Stimulated activated CD8-positive, alpha-beta memory T cell treated with anti-CD3 and anti-CD28 coated beads, Interleukin-15, amount 100 ng/mL, for 48 hours (primary cell): Measurements from ENCODE around the gene ARHGAP25.

ENCODE experiments used
- DNase-seq, 2 donors: peaks; one replicate each; pipeline ENCODE4 v3.0.0-alpha.2; 2020; ENCODE audit warnings: low read depth in 2 of 2

ARHGAP25 gene

DNA sequence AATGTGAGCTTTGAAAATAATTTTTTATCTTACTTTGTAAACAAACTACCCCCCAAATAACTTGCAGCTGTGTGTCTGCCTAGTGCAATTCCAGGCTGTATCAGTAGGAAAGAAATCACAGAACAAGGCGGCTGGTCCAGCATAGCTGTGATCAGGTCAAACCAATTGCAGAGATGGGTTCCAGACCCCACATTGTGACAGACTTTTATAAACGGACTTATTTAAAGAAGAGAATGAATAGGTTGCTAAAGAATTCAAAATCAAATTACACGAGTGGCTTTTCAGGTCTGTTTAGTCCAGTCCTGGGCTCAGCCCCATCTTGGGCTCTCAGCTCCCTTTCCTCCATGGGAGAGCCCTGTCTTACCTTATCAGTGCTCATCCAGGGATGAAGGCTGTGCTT lies 125.5 kb downstream of the ARHGAP25 start:
- no peak for DNase-seq

DNA sequence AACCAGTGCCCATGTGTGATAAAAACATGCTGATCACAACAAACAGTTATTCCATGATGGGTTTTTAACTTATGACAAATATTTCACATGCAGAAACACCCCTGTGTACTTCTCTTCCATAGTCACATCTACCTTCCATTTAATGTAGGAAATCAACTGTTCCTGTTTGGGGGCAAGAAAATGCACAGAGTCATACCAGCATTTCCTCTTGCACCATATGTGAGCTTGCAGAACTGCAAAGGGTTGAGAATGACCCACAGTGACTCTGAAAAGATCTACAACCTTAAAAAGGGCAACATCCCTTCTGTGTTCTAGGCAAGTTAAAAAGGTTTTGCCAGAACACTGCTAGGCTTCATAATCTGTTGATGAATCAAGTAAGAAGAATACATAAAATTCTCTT lies 126.7 kb downstream of the ARHGAP25 start:
- DNase-seq: no peak

DNA sequence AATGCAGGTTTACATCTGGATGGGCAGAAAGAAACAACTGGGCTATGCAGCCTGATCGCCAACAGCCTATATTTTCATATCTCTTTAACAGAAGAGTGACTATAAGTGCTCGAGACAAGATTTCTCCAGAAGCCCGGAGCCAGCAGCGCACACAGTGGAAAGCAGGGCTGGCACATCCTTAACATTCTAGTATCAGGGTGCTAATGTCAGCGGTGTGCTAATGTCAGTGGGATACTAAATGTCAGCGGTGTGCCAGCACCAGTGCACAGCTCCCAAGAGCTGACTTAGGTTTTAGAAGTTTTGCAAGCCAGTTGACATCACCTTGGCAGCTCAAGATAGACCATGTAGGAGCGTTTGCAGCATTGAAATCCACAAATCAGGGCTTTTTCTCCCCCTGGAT lies 128.3 kb downstream of the ARHGAP25 start:
- no peak for DNase-seq

DNA sequence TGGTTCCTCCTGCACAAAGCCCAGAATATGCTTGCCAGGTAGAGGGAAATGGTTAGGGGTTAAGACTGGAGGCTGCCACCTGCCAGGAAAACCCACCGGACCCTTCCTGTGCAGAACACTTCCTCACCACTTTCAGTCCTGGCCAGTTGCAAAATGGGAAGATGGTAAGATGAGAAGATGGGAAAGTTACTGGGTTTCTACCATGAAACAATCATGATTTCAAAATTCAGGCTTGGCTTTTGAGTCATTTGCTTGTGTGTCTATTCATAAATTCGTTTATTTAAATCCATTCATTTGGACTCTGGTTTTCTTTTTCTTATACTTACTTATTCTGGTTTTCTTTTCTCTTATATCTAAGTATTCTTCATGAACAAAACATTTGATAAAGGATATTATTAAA lies 129.4 kb downstream of the ARHGAP25 start:
- no peak for DNase-seq

DNA sequence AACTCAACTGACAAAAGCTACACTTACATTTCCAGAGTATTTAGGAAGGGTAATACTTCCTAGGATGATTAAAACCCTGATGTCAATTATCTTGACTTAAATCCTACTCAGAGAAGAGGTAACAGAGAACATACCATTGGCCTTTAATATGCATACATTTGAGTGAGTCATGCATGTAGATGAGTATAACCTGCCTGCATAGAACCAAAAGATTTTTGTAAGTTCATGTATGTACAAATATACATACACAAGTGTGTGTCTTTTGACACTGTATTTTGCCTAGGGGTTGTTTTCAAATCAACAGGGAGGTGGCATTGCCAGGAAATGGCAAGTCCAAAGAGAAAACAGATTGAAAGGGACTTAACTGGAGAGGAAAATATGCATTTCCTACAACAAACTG lies 130.5 kb downstream of the ARHGAP25 start:
- DNase-seq: no peak

DNA sequence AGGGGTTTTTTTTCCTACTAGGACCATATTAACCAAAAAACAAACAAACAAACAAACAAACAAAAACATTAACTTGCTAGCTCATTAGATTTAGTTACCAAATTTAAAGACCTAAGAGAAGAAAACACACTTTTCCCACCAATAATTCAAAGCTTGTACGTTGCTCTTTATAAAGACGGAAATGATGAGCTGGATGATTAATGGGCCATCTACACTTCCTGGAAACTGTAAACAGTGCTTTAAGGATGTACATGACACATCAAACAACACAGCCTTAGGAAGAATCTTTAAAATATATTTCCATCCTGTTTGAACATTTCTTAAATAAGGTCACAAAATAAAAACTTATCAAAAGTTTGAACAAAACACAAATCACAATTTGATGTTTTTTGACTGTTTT lies 135.6 kb downstream of the ARHGAP25 start:
- DNase-seq: no peak

DNA sequence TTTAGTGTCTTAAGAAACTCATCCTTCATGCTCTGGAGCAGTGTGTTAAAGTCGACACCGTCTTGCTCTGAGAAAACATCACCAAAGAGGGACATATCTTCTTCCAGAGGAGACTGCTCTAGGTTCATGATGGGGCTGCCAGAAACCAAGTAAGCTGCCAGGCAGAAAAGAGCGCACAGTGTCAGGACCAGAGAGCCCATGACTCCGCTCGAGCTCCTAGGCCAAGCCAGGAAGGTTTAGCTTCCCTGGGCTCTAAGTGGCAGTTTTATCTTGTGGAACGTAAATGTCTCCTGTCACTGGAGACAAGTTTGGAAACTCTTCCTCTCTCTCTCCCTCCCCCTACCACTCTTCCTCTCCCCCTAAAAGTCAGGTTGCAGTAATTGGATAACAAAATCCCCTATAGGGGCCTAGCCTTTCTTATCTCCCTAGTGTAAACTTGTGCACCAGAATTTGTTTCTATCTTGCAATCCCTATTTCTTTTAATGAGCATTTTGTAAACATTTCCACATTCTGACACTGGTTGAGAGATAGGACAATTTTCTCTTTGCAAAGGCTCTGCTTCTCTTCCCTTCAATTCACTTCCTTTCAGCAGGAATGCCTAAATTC lies 136.7 kb downstream of the ARHGAP25 start, which contains the start of gene BMP10:
Gene BMP10, minus strand, starts transcription at position 239 of the 606 bp plus-strand sequence. Its CDS starts 39 bp downstream, at position 200.
- no peak for DNase-seq
